Neuronal stem cell (in vitro differentiated cells): ENCODE measurements around the gene XPNPEP2.

ENCODE experiments used
- DNase-seq: peaks from one replicate; pipeline ENCODE4 v3.0.0-alpha.2; 2013; ENCODE audit warnings: low spot score
- H2AFZ ChIP-seq: one replicate; pipeline ENCODE4 v1.6.1; 2013; ENCODE audit warnings: mild to moderate bottlenecking, low read length, inconsistent platforms
- H2AK5ac ChIP-seq: 2 replicates; pipeline ENCODE4 v1.6.1; 2013; ENCODE audit warnings: low read depth, mild to moderate bottlenecking, inconsistent platforms, low read length, moderate library complexity, mixed read lengths
- H2BK120ac ChIP-seq: 2 replicates; pipeline ENCODE4 v1.6.1; 2013; ENCODE audit warnings: low read depth, mild to moderate bottlenecking, inconsistent platforms, low read length, moderate library complexity, mixed read lengths
- H2BK12ac ChIP-seq: one replicate; pipeline ENCODE4 v1.6.1; 2013; ENCODE audit warnings: low read length, inconsistent platforms
- H2BK15ac ChIP-seq: 2 replicates; pipeline ENCODE4 v1.6.1; 2013; ENCODE audit warnings: mild to moderate bottlenecking, low read length, inconsistent platforms, mixed read lengths
- H2BK5ac ChIP-seq: one replicate; pipeline ENCODE4 v1.6.1; 2013; ENCODE audit warnings: inconsistent platforms, mild to moderate bottlenecking, low read length, moderate library complexity
- H3K14ac ChIP-seq: one replicate; pipeline ENCODE4 v1.6.1; 2013; ENCODE audit warnings: low read length, inconsistent platforms
- H3K18ac ChIP-seq: 2 replicates; pipeline ENCODE4 v1.6.1; 2013; ENCODE audit warnings: low read length, inconsistent platforms
- H3K23ac ChIP-seq: 2 replicates; pipeline ENCODE4 v1.6.1; 2013; ENCODE audit warnings: low read depth, mild to moderate bottlenecking, mixed read lengths, low read length, inconsistent platforms; ENCODE audit not compliant: poor library complexity
- H3K27ac ChIP-seq: replicated peaks from 3 replicates; pipeline ENCODE4 v1.5.1; 2013; ENCODE audit warnings: low read length, inconsistent platforms
- H3K27me3 ChIP-seq, 3 experiments: 2 replicates each; pipeline ENCODE4 v1.6.1; 2013; ENCODE audit warnings: low read length in 3 of 3, mild to moderate bottlenecking in 2 of 3, inconsistent platforms in 1 of 3, low read depth in 1 of 3, mixed read lengths in 1 of 3, moderate library complexity in 1 of 3; ENCODE audit not compliant: control insufficient read depth in 3 of 3, insufficient read depth in 3 of 3
- H3K36me3 ChIP-seq, 2 donors: replicated peaks in 1 of 2; 2 replicates each; pipeline ENCODE4 v1.6.1; 2013; ENCODE audit warnings: low read length in 2 of 2; ENCODE audit not compliant: control insufficient read depth in 2 of 2, insufficient read depth in 2 of 2
- H3K4ac ChIP-seq: 2 replicates; pipeline ENCODE4 v1.6.1; 2013; ENCODE audit warnings: inconsistent platforms, mild to moderate bottlenecking, low read length, moderate library complexity
- H3K4me1 ChIP-seq, 2 donors: 1 replicate in 1 of 2; 2 replicates in 1 of 2; pipeline ENCODE4 v1.6.1; 2013; ENCODE audit warnings: low read length in 2 of 2, low read depth in 1 of 2; ENCODE audit not compliant: control insufficient read depth in 2 of 2, insufficient read depth in 1 of 2
- H3K4me2 ChIP-seq: one replicate; pipeline ENCODE4 v1.6.1; 2013; ENCODE audit warnings: mild to moderate bottlenecking, low read length, inconsistent platforms; ENCODE audit not compliant: insufficient read depth, poor library complexity, severe bottlenecking
- H3K4me3 ChIP-seq, 2 donors: 2 replicates each; pipeline ENCODE4 v1.5.1; 2013; ENCODE audit warnings: low read length in 2 of 2, mild to moderate bottlenecking in 2 of 2, inconsistent platforms in 1 of 2, moderate library complexity in 1 of 2
- H3K79me1 ChIP-seq: one replicate; pipeline ENCODE4 v1.6.1; 2013; ENCODE audit warnings: low read depth, mild to moderate bottlenecking, inconsistent platforms, low read length, moderate library complexity
- H3K9ac ChIP-seq: one replicate; pipeline ENCODE4 v1.6.1; 2013; ENCODE audit warnings: mild to moderate bottlenecking, low read depth, low read length, inconsistent platforms; ENCODE audit not compliant: poor library complexity
- H3K9me3 ChIP-seq, 2 donors: replicated peaks in 1 of 2; 2 replicates each; pipeline versions ENCODE3 to v1.6.1; 2013; ENCODE audit warnings: low read length in 2 of 2, mild to moderate bottlenecking in 2 of 2, inconsistent platforms in 1 of 2, low read depth in 1 of 2, mixed read lengths in 1 of 2, moderate library complexity in 1 of 2; ENCODE audit not compliant: control insufficient read depth in 2 of 2, insufficient read depth in 1 of 2
- H4K8ac ChIP-seq: one replicate; pipeline ENCODE4 v1.6.1; 2013; ENCODE audit warnings: low read depth, mild to moderate bottlenecking, inconsistent platforms, low read length, moderate library complexity
- H4K91ac ChIP-seq: one replicate; pipeline ENCODE4 v1.6.1; 2013; ENCODE audit warnings: low read length, low read depth, mild to moderate bottlenecking, inconsistent platforms; ENCODE audit not compliant: poor library complexity
- WGBS, 2 donors: extraction: QIAGEN DNeasy Blood & Tissue Kit; methylation state at CpG; one replicate each; pipeline ENCODE4 v1.1.7; 2013; ENCODE audit warnings: missing lambda C conversion rate in 2 of 2, mixed read lengths in 1 of 2; ENCODE audit not compliant: insufficient read length in 2 of 2, insufficient replicate concordance in 1 of 2; ENCODE audit errors: extremely low coverage in 2 of 2; 5-methylcytosine and 5-hydroxymethylcytosine counted together

XPNPEP2 gene

DNA sequence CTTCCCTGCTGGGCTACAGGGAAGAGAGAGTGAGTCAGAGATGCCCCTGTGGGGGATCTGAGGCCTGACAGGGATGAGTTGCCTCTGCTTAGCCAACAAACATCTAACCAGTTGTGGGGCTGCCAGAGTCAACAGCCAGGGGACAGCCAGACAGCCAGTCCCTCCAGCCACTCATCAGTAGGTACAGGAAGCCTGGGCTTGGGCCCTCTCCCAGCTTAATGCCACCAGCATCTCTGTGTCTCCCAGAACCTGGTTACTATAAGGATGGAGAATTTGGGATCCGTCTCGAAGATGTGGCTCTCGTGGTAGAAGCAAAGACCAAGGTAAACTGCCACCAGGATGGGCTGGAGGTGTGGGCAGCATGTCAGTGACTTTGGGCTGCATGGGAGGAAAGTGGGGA is 23.7 kb downstream of the XPNPEP2 start:
- no peak overlapping the region for H3K18ac ChIP-seq
- H3K9ac ChIP-seq: no peak overlapping the region
- no peak overlapping the region for H2BK12ac ChIP-seq
- no peak overlapping the region for H2BK15ac ChIP-seq
- no peak overlapping the region for H2AFZ ChIP-seq
- H3K9me3 ChIP-seq: no peaks in the 10 kb centered on the region
- no peak overlapping the region for H3K23ac ChIP-seq
- no peak overlapping the region for H2AK5ac ChIP-seq
- H3K4me3 ChIP-seq: no peak overlapping the region
- WGBS, 2 donors: no CpG with 5 or more reads among the region's 3 CpGs
- H3K36me3 ChIP-seq: no peaks in the 10 kb centered on the region
- no peak overlapping the region for H4K91ac ChIP-seq
- no peak overlapping the region for H3K4me2 ChIP-seq
- peaks cover 0 to 5% (median 0%) of the 10 kb centered on the region in 3 experiments for H3K27me3 ChIP-seq
- no peak overlapping the region for H3K4ac ChIP-seq
- H4K8ac ChIP-seq: no peak overlapping the region
- no peak for DNase-seq
- H3K27ac ChIP-seq: no peak overlapping the region
- H3K79me1 ChIP-seq: no peaks in the 10 kb centered on the region
- H2BK5ac ChIP-seq: no peak overlapping the region
- H3K4me1 ChIP-seq: peaks cover 2 to 3% of the 10 kb centered on the region in 2 donors
- H3K14ac ChIP-seq: no peak overlapping the region
- H2BK120ac ChIP-seq: no peak overlapping the region

DNA sequence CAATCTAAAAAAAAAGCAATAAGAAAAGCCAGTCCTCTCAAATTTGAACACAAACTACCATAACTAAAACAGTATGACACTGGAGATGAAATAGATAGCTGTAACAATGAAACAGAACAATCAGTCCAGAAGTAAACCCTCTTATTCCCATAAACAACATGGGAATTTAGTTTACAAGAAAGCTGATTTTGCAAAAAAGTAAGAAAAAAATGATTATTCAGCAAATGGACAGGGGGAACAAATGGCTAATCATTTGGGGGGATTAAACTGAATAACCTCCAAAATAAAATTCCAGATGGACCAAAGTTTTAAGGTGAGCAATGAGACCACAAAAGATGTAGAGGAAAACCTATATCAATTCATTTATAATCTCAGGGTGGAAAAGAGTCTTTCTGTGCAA is 24.9 kb downstream of the XPNPEP2 start:
- H2AK5ac ChIP-seq: no peak overlapping the region
- no peak overlapping the region for H2AFZ ChIP-seq
- H2BK120ac ChIP-seq: no peak overlapping the region
- H3K23ac ChIP-seq: no peak overlapping the region
- H4K91ac ChIP-seq: no peak overlapping the region
- no peak overlapping the region for H3K18ac ChIP-seq
- H3K9me3 ChIP-seq: no peaks in the 10 kb centered on the region
- no peak overlapping the region for H3K4ac ChIP-seq
- no peak overlapping the region for H3K27ac ChIP-seq
- no peak overlapping the region for H3K14ac ChIP-seq
- peaks cover 0 to 5% (median 0%) of the 10 kb centered on the region in 3 experiments for H3K27me3 ChIP-seq
- no peak overlapping the region for H3K4me3 ChIP-seq
- no peak for DNase-seq
- H3K9ac ChIP-seq: no peak overlapping the region
- no peaks in the 10 kb centered on the region for H3K36me3 ChIP-seq
- no peaks in the 10 kb centered on the region for H3K79me1 ChIP-seq
- H3K4me1 ChIP-seq: peaks cover 2 to 3% of the 10 kb centered on the region in 2 donors
- H2BK15ac ChIP-seq: no peak overlapping the region
- H4K8ac ChIP-seq: no peak overlapping the region
- no peak overlapping the region for H2BK12ac ChIP-seq
- H2BK5ac ChIP-seq: no peak overlapping the region
- H3K4me2 ChIP-seq: no peak overlapping the region

DNA sequence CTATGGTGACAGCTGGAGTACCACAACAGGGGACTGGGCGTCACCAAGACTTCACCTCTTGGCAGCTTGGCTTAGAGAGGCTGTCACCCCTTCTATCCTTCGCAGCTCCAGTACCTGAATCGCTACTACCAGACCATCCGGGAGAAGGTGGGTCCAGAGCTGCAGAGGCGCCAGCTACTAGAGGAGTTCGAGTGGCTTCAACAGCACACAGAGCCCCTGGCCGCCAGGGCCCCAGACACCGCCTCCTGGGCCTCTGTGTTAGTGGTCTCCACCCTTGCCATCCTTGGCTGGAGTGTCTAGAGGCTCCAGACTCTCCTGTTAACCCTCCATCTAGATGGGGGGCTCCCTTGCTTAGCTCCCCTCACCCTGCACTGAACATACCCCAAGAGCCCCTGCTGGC is 29.4 kb downstream of the XPNPEP2 start:
- Histone ChIP-seq H3K4ac (no peak overlapping the region), H2BK15ac (no peak overlapping the region), H3K9me3 (no peaks in the 10 kb centered on the region), H2BK120ac (no peak overlapping the region), H2BK12ac (no peak overlapping the region), H3K23ac (no peak overlapping the region), H3K79me1 (no peaks in the 10 kb centered on the region), H2BK5ac (no peak overlapping the region), H3K4me2 (no peak overlapping the region), H2AFZ (no peak overlapping the region), H2AK5ac (no peak overlapping the region), H3K9ac (no peak overlapping the region), H4K8ac (no peak overlapping the region), H3K4me3 (no peak overlapping the region), H3K14ac (no peak overlapping the region), H4K91ac (no peak overlapping the region), H3K36me3 (no peaks in the 10 kb centered on the region), H3K27ac (no peak overlapping the region), H3K27me3 (peaks cover 0 to 3% (median 0%) of the 10 kb centered on the region in 3 experiments), H3K4me1 (peaks cover 0 to 2% of the 10 kb centered on the region in 2 donors), H3K18ac (no peak overlapping the region)
- no peak for DNase-seq
- no CpG with 5 or more reads among the region's 8 CpGs for WGBS, 2 donors

DNA sequence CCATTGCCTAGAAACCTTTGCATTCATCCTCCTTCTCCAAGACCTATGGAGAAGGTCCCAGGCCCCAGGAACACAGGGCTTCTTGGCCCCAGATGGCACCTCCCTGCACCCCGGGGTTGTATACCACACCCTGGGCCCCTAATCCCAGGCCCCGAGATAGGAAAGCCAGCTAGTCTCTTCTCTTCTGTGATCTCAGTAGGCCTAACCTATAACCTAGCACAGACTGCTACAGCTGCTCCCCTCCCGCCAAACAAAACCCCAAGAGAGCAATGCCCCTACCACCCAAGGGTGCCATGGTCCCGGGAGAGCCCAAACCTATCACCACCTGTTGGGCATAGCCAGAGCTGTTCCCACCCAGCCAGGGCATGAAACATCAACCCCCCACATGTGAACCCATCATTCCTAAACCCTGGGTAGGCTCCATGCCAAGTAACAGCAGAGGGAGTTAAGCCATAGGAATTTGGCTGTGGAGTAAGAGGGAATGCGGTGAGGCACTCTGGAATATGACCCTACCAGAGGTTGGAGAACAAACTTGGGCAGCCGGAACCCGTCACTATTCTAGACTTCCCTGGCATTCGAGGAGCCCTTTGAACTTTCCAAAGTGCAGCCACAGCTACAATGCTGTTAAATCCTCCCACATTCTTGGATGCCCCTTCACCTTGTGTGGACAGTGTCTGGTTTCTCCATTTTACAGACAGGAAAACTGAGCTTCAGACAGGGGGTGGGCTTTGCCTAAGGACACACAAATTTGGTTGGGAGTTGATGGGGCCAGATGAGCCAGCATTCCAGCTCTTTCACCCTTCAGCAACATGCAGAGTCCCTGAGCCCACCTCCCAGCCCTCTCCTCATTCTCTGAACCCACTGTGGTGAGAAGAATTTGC is 30.0 kb downstream of the XPNPEP2 start:
- no peaks in the 10 kb centered on the region for H3K36me3 ChIP-seq
- DNase-seq: no peak
- no peak overlapping the region for H2AK5ac ChIP-seq
- peaks cover 0 to 3% (median 0%) of the 10 kb centered on the region in 3 experiments for H3K27me3 ChIP-seq
- H2BK5ac ChIP-seq: no peak overlapping the region
- H3K4me2 ChIP-seq: no peak overlapping the region
- H4K91ac ChIP-seq: no peak overlapping the region
- no peak overlapping the region for H3K4ac ChIP-seq
- H3K18ac ChIP-seq: no peak overlapping the region
- H3K23ac ChIP-seq: no peak overlapping the region
- H2AFZ ChIP-seq: no peak overlapping the region
- H2BK120ac ChIP-seq: no peak overlapping the region
- no peak overlapping the region for H3K27ac ChIP-seq
- H3K4me3 ChIP-seq: no peak overlapping the region
- no peak overlapping the region for H4K8ac ChIP-seq
- H3K9ac ChIP-seq: no peak overlapping the region
- peaks cover 0 to 2% of the 10 kb centered on the region in 2 donors for H3K4me1 ChIP-seq
- no peaks in the 10 kb centered on the region for H3K9me3 ChIP-seq
- H3K79me1 ChIP-seq: no peaks in the 10 kb centered on the region
- H2BK15ac ChIP-seq: no peak overlapping the region
- no peak overlapping the region for H3K14ac ChIP-seq
- no CpG with 5 or more reads among the region's 8 CpGs for WGBS, 2 donors
- no peak overlapping the region for H2BK12ac ChIP-seq
